Trophoblast cell (in vitro differentiated cells and primary cell): ENCODE results near the gene SEC16A.

Experiments used
- DNase-seq, 2 donors: peaks; one replicate each; pipeline ENCODE4 v3.0.0-alpha.2; 2016
- H2AFZ ChIP-seq: 2 replicates; pipeline ENCODE4 v1.6.1; 2013; ENCODE audit warnings: low read length, moderate library complexity, mild to moderate bottlenecking; ENCODE audit not compliant: insufficient read depth, poor library complexity
- H2AK5ac ChIP-seq: 2 replicates; pipeline ENCODE4 v1.6.1; 2013; ENCODE audit warnings: mild to moderate bottlenecking, low read length
- H2BK120ac ChIP-seq: 2 replicates; pipeline ENCODE4 v1.6.1; 2013; ENCODE audit warnings: low read length, mild to moderate bottlenecking, moderate library complexity; ENCODE audit not compliant: insufficient read depth, poor library complexity
- H2BK12ac ChIP-seq: 2 replicates; pipeline ENCODE4 v1.6.1; 2013; ENCODE audit warnings: mild to moderate bottlenecking, low read length, moderate library complexity
- H2BK5ac ChIP-seq: 2 replicates; pipeline ENCODE4 v1.6.1; 2013; ENCODE audit warnings: low read length, low read depth, moderate library complexity, mild to moderate bottlenecking; ENCODE audit not compliant: poor library complexity
- H3K14ac ChIP-seq: 2 replicates; pipeline ENCODE4 v1.6.1; 2013; ENCODE audit warnings: mild to moderate bottlenecking, low read length
- H3K18ac ChIP-seq: 2 replicates; pipeline ENCODE4 v1.6.1; 2013; ENCODE audit warnings: mild to moderate bottlenecking, low read length
- H3K23ac ChIP-seq: 2 replicates; pipeline ENCODE4 v1.6.1; 2013; ENCODE audit warnings: low read length
- H3K27ac ChIP-seq: 2 replicates; pipeline ENCODE4 v1.5.1; 2013; ENCODE audit warnings: low read depth, mild to moderate bottlenecking, inconsistent platforms, low read length, moderate library complexity
- H3K27me3 ChIP-seq: 2 replicates; pipeline ENCODE4 v1.6.1; 2013; ENCODE audit warnings: inconsistent platforms, mild to moderate bottlenecking, low read length, moderate library complexity; ENCODE audit not compliant: insufficient read depth
- H3K36me3 ChIP-seq, 2 experiments: 1 replicate in 1 of 2; 2 replicates in 1 of 2; pipeline ENCODE4 v1.6.1; 2013; ENCODE audit warnings: low read length in 2 of 2, mild to moderate bottlenecking in 2 of 2, moderate library complexity in 1 of 2; ENCODE audit not compliant: insufficient read depth in 2 of 2, control insufficient read depth in 1 of 2
- H3K4ac ChIP-seq: 2 replicates; pipeline ENCODE4 v1.6.1; 2013; ENCODE audit warnings: low read depth, mild to moderate bottlenecking, low read length, moderate library complexity
- H3K4me1 ChIP-seq, 2 experiments: 1 replicate in 1 of 2; 2 replicates in 1 of 2; pipeline ENCODE4 v1.6.1; 2013; ENCODE audit warnings: low read length in 2 of 2, mild to moderate bottlenecking in 2 of 2, moderate library complexity in 1 of 2; ENCODE audit not compliant: insufficient read depth in 2 of 2, control insufficient read depth in 1 of 2
- H3K4me2 ChIP-seq: 2 replicates; pipeline ENCODE4 v1.6.1; 2013; ENCODE audit warnings: inconsistent platforms, mild to moderate bottlenecking, low read length, moderate library complexity
- H3K4me3 ChIP-seq: 2 replicates; pipeline ENCODE4 v1.5.1; 2013; ENCODE audit warnings: mild to moderate bottlenecking, low read depth, low read length, inconsistent platforms
- H3K79me1 ChIP-seq: one replicate; pipeline ENCODE4 v1.6.1; 2013; ENCODE audit warnings: low read length
- H3K79me2 ChIP-seq: 2 replicates; pipeline ENCODE4 v1.6.1; 2013; ENCODE audit warnings: low read length, mild to moderate bottlenecking; ENCODE audit not compliant: control insufficient read depth, insufficient read depth, poor library complexity
- H3K9ac ChIP-seq: 2 replicates; pipeline ENCODE4 v1.6.1; 2013; ENCODE audit warnings: mild to moderate bottlenecking, low read length
- H3K9me3 ChIP-seq: 2 replicates; pipeline ENCODE4 v1.6.1; 2013; ENCODE audit warnings: low read depth, mild to moderate bottlenecking, control low read depth, inconsistent platforms, low read length; ENCODE audit not compliant: insufficient read depth
- H4K12ac ChIP-seq: 2 replicates; pipeline ENCODE4 v1.6.1; 2013; ENCODE audit warnings: low read depth, mild to moderate bottlenecking, low read length, moderate library complexity
- H4K8ac ChIP-seq: 2 replicates; pipeline ENCODE4 v1.6.1; 2013; ENCODE audit warnings: low read depth, mild to moderate bottlenecking, low read length, moderate library complexity
- H4K91ac ChIP-seq: one replicate; pipeline ENCODE4 v1.6.1; 2013; ENCODE audit warnings: low read depth, mild to moderate bottlenecking, low read length, moderate library complexity
- WGBS: extraction: QIAGEN DNeasy Blood & Tissue Kit; methylation state at CpG from one replicate; pipeline ENCODE4 v1.1.7; 2013; ENCODE audit warnings: missing lambda C conversion rate; ENCODE audit not compliant: insufficient read length, insufficient coverage; ENCODE audit errors: extremely low coverage; 5-methylcytosine and 5-hydroxymethylcytosine counted together

Gene SEC16A

DNA sequence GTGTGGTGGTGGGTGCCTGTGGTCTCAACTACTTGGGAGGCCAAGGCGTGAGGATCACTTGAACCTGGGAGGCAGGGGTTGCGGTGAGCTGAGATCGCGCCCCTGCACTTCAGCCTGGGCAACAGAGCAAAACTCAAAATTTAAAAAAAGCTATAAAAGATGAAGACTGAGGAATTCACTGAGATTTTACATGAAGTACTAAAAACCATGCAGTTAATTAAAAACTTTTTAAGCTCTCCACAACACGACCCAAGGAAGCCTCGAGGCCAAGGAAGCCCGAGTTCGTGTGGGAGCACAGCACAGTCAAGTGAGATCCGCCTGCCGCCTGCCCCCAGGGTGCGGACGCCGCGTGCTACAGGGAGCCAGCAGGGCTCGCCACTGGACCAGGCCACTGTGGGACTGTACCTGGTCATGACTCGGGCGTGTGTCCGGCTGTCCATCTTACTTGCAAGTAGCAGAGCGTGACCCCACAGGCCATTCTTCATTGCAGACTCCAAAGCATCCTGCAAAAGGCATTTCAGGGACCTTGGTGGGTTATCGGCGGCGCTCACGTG lies 22.0 kb downstream of the SEC16A start:
- DNase-seq, result no peak
- H3K23ac ChIP-seq, result no peak overlapping the region
- H2AK5ac ChIP-seq, result no peak overlapping the region
- H4K91ac ChIP-seq, result no peak overlapping the region
- H2BK120ac ChIP-seq, result no peak overlapping the region
- no peaks in the 10 kb centered on the region for H3K27me3 ChIP-seq
- no peak overlapping the region for H2BK5ac ChIP-seq
- H3K4me1 ChIP-seq, result no peaks in the 10 kb centered on the region
- no peak overlapping the region for H3K4ac ChIP-seq
- H4K8ac ChIP-seq, result no peak overlapping the region
- no peak overlapping the region for H2BK12ac ChIP-seq
- H3K79me2 ChIP-seq, result no peaks in the 10 kb centered on the region
- peaks cover 2% of the 10 kb centered on the region for H3K9me3 ChIP-seq
- H3K79me1 ChIP-seq, result no peaks in the 10 kb centered on the region
- no peak overlapping the region for H3K27ac ChIP-seq
- no CpG with 5 or more reads among the region's 23 CpGs for WGBS
- H3K4me3 ChIP-seq, result no peak overlapping the region
- H4K12ac ChIP-seq, result no peak overlapping the region
- H3K18ac ChIP-seq, result no peak overlapping the region
- no peak overlapping the region for H2AFZ ChIP-seq
- no peak overlapping the region for H3K14ac ChIP-seq
- H3K9ac ChIP-seq, result no peak overlapping the region
- H3K4me2 ChIP-seq, result no peak overlapping the region
- H3K36me3 ChIP-seq, result peaks cover 83 to 87% of the 10 kb centered on the region in 2 experiments

DNA sequence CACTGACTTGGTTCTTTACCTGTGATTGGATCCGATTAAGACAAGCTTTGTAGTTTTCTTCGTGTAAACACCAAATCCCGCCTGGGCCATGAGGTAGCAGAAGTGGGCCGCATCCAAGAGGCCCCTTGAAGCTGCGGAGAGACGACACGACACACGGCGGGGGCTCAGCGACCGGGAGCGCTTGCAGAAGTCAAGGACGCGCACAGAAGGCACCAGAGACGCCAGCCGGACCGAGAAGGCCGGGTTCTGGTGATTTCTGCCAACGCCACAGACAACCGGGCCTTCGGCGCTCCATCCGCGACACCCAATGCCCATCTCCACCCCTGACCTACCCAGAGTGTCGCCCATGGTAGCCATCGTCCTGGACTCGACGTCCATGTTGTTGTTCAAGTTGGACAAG lies 23.4 kb downstream of the SEC16A start:
- H2BK5ac ChIP-seq, result no peak overlapping the region
- H4K8ac ChIP-seq, result no peak overlapping the region
- no CpG with 5 or more reads among the region's 28 CpGs for WGBS
- DNase-seq, result no peak
- H2BK120ac ChIP-seq, result no peak overlapping the region
- H3K27ac ChIP-seq, result no peak overlapping the region
- H3K14ac ChIP-seq, result no peak overlapping the region
- no peak overlapping the region for H2AFZ ChIP-seq
- no peak overlapping the region for H3K4me3 ChIP-seq
- no peak overlapping the region for H3K23ac ChIP-seq
- no peak overlapping the region for H3K4ac ChIP-seq
- peaks cover 87 to 88% of the 10 kb centered on the region in 2 experiments for H3K36me3 ChIP-seq
- H3K79me1 ChIP-seq, result no peaks in the 10 kb centered on the region
- H3K27me3 ChIP-seq, result no peaks in the 10 kb centered on the region
- H3K79me2 ChIP-seq, result no peaks in the 10 kb centered on the region
- no peak overlapping the region for H3K9ac ChIP-seq
- no peak overlapping the region for H4K91ac ChIP-seq
- H2BK12ac ChIP-seq, result no peak overlapping the region
- no peaks in the 10 kb centered on the region for H3K4me1 ChIP-seq
- no peak overlapping the region for H4K12ac ChIP-seq
- H3K18ac ChIP-seq, result no peak overlapping the region
- no peaks in the 10 kb centered on the region for H3K9me3 ChIP-seq
- no peak overlapping the region for H2AK5ac ChIP-seq
- no peak overlapping the region for H3K4me2 ChIP-seq

DNA sequence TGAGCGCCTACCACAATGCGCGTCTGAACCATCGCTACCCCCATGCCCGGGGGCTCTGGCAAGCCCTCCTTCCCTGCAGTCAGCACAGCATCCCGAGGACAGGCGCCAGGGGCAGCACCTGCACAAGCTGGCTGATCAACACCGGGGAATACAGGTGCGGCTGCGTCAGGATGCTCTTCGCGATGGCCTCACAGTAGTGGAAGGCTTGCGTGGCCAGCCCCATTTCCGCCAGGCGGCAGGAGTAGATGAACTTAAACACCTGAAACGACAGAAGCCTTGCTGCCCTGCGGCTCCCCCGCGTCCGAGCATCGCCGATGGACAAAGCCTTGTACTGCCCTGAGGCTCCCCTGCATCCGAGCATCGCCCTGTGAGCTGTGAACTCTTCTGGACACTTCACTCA lies 25.5 kb downstream of the SEC16A start:
- Histone ChIP-seq H3K4ac (no peak overlapping the region), H3K27ac (no peak overlapping the region), H3K4me3 (no peak overlapping the region), H3K23ac (no peak overlapping the region), H4K8ac (no peak overlapping the region), H4K12ac (no peak overlapping the region), H3K9ac (no peak overlapping the region), H3K4me1 (no peaks in the 10 kb centered on the region), H2AK5ac (no peak overlapping the region), H3K18ac (no peak overlapping the region), H3K79me1 (no peaks in the 10 kb centered on the region), H3K14ac (no peak overlapping the region), H4K91ac (no peak overlapping the region), H3K27me3 (no peaks in the 10 kb centered on the region), H3K9me3 (no peaks in the 10 kb centered on the region), H2BK5ac (no peak overlapping the region), H2BK120ac (no peak overlapping the region), H3K4me2 (no peak overlapping the region), H3K79me2 (no peaks in the 10 kb centered on the region), H2AFZ (no peak overlapping the region), H3K36me3 (peaks cover 79 to 81% of the 10 kb centered on the region in 2 experiments), H2BK12ac (no peak overlapping the region)
- no CpG with 5 or more reads among the region's 24 CpGs for WGBS
- no peak for DNase-seq

DNA sequence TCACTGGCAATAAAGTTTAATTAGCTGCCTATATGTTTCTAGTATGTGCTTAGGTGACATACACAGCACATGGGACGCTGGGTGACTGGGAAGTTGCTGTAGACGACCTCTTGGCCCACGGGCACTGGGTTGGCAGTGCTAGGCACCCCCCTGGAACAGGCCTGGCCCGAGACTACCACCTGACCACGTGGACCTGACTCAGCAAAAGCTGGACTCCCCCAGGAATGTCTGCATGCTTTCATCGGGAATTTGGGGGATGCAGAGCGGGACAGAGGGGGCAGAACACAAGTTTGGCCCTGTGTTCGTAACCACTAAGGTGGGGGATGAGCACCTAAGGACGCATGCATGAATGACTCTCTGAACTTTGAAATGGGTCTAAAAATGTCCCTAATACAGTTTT lies 26.6 kb downstream of the SEC16A start:
- H3K79me2 ChIP-seq, result no peaks in the 10 kb centered on the region
- no peak overlapping the region for H2BK120ac ChIP-seq
- no peak overlapping the region for H4K12ac ChIP-seq
- no peak overlapping the region for H2BK5ac ChIP-seq
- no peak overlapping the region for H3K23ac ChIP-seq
- peaks cover 2% of the 10 kb centered on the region for H3K9me3 ChIP-seq
- no peak overlapping the region for H2AK5ac ChIP-seq
- H4K91ac ChIP-seq, result no peak overlapping the region
- no peaks in the 10 kb centered on the region for H3K79me1 ChIP-seq
- H2BK12ac ChIP-seq, result no peak overlapping the region
- no peak overlapping the region for H4K8ac ChIP-seq
- H3K4ac ChIP-seq, result no peak overlapping the region
- H3K14ac ChIP-seq, result no peak overlapping the region
- DNase-seq, result no peak
- no peak overlapping the region for H3K18ac ChIP-seq
- no peak overlapping the region for H3K4me3 ChIP-seq
- no peak overlapping the region for H3K9ac ChIP-seq
- H3K4me1 ChIP-seq, result no peaks in the 10 kb centered on the region
- H3K27ac ChIP-seq, result no peak overlapping the region
- H3K4me2 ChIP-seq, result no peak overlapping the region
- H2AFZ ChIP-seq, result no peak overlapping the region
- H3K36me3 ChIP-seq, result peaks cover 75 to 76% of the 10 kb centered on the region in 2 experiments
- H3K27me3 ChIP-seq, result no peaks in the 10 kb centered on the region
- no CpG with 5 or more reads among the region's 9 CpGs for WGBS
